Uterus (tissue), 2 donors: ENCODE results near the gene UBALD2.

Experiments used
- POLR2A ChIP-seq, 2 donors: fragments of 450-650 bp; IDR thresholded peaks; one replicate each; pipeline ENCODE4 v1.6.1; 2016; ENCODE audit warnings: antibody characterized with exemption in 2 of 2, mild to moderate bottlenecking in 1 of 2, moderate library complexity in 1 of 2
- TF ChIP-seq, protein P1 (sequence below), 4 experiments: fragments of 200-600 bp in 2 of 4; fragments of 450-650 bp in 2 of 4; sonication (generic) in 2 of 4; IDR thresholded peaks; one replicate each; pipeline ENCODE4 v1.5.1; 2016 to 2019; ENCODE audit warnings: antibody characterized with exemption in 4 of 4, mild to moderate bottlenecking in 2 of 4, moderate library complexity in 1 of 4

- TF ChIP-seq, protein P1, sequence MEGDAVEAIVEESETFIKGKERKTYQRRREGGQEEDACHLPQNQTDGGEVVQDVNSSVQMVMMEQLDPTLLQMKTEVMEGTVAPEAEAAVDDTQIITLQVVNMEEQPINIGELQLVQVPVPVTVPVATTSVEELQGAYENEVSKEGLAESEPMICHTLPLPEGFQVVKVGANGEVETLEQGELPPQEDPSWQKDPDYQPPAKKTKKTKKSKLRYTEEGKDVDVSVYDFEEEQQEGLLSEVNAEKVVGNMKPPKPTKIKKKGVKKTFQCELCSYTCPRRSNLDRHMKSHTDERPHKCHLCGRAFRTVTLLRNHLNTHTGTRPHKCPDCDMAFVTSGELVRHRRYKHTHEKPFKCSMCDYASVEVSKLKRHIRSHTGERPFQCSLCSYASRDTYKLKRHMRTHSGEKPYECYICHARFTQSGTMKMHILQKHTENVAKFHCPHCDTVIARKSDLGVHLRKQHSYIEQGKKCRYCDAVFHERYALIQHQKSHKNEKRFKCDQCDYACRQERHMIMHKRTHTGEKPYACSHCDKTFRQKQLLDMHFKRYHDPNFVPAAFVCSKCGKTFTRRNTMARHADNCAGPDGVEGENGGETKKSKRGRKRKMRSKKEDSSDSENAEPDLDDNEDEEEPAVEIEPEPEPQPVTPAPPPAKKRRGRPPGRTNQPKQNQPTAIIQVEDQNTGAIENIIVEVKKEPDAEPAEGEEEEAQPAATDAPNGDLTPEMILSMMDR (IDR thresholded peaks at IDR 0.05): no peak
- no peak for TF ChIP-seq POLR2A (IDR thresholded peaks at IDR 0.05)
Measured at GRCh38 chr17:76281573-76282371, 16.6 kb downstream of the UBALD2 start.
